GM12873 (cell line): ENCODE data around the gene PAQR9.
A peak's percentile ranks its signal among the peaks of the same experiment; 100 is the strongest.

Source experiments
- CTCF ChIP-seq: IDR thresholded peaks from 2 replicates; pipeline ENCODE4 v1.5.1; 2012; ENCODE audit warnings: low read depth, mild to moderate bottlenecking, moderate library complexity, low read length, control low read depth; ENCODE audit not compliant: insufficient read depth; ENCODE audit errors: missing control alignments

PAQR9 gene

GRCh38 chr3:142929109-142929508, 34.4 kb downstream of the PAQR9 start:
- TF ChIP-seq CTCF, result peak; percentile 61

GRCh38 chr3:142926368-142926944, 37.0 kb downstream of the PAQR9 start:
- no peak for TF ChIP-seq CTCF

DNA sequence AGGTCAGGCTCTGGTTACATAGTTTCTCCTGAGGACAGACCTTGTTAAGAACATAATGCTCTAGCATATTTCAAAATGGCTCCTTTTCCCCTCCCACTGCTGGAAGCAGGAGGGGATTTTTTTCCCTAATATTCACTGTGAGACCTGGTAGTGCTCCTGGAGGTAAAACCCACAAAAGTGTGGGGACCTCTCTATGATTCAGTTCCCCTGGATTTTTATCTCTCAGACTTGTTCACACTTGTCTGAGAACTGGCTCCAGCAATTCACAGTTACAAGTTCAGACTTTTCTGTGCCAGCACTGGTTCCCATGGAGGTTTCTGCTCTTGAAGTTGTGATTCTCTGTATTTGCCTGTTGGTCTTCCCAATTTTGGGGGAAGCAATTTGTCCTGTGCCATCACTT, 38.3 kb downstream of the PAQR9 start:
- no peak for TF ChIP-seq CTCF

GRCh38 chr3:142923694-142924093, 39.8 kb downstream of the PAQR9 start:
- TF ChIP-seq CTCF, result no peak

DNA sequence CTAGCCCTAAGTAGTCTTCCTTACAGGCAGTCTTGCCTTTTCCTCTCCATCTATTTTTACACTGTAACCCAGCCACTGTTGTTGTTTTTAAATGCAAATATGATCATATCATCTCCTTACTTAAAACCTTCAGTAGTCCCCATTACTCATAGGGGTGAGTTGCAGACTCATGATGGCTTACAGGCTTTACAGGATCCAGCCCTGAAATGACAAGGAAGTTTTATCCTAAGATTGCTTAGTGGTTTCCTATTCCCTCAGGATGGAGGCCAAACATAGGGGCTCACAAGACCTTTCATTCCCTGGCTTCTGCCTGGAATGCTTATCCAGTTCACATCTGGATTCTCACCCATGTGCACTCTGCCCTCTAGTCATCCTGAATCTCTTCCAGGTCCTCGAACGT, 46.9 kb downstream of the PAQR9 start:
- TF ChIP-seq CTCF, result no peak

DNA sequence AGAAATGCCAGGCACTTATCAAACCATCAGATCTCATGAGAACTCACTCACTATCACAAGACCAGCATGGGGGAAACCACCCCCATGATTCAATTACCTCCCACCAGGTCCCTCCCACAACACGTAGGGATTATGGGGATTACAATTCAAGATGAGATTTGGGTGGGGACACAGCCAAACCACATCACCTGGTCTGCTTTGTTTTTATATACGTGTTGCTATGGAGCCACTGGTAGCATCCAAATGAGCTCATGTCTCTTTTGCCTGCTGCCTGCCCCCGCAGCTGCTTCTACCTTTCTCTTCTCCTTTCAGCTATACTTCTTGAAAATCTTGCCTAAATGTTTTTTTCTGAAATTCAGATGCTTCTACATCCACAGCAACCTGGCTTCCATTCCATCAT, 47.8 kb downstream of the PAQR9 start:
- no peak for TF ChIP-seq CTCF

DNA sequence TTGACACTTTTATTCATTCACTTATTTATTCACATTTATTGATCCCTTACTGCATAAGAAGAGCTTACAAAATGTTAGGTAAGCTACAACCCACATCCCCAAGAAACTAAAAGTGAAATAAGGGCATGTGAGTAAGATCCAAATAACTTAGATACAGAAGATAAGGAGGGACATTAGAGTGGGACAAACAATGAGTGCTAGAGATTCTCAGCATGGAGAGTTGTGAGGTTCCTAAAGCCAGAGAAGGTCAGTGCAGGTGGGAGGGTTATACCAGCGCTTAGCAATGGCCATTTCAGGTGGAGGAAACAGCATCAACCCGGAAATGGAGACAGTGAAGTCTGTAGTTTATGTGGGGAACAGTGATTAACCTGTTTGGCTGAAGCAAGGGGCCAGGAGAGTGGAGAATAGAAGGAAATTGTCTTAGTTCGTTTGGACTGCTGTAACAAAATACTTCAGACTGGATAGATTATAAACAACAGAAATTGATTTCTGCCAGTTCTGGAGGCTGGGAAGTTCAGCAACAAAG, 49.1 kb downstream of the PAQR9 start:
- TF ChIP-seq CTCF, result no peak
